T follicular helper cell (primary cell): ENCODE data around the gene CXCL11.
"Not testable (repeated sequence)": the region's sequence is repeated elsewhere in the genome, so short reads cannot be mapped to it uniquely, and the experiment has no call there.

Experiments
- DNase-seq: peaks from one replicate; pipeline ENCODE4 v3.0.0-alpha.2; 2020; ENCODE audit warnings: low read depth

CXCL11 gene

DNA sequence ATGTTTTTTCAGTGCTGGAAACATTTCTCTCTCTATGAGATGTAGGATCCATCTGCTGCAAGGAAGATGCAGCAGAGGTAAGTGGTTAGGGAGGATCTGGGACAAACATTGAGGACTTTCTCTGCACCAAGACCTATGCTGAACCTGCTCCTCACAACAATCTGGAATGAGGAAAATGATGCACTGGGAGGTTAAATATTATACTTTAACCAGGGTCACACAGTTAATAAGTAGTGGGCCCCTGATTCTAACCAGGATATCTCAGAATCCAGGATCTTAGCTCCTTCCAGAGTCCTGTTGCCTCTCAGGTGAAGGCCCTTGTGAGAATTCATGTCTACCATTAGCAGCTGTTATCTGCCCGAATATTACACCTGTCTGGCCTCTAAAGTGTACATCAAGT, 35.6 kb downstream of the CXCL11 start:
- DNase-seq, result no peak

DNA sequence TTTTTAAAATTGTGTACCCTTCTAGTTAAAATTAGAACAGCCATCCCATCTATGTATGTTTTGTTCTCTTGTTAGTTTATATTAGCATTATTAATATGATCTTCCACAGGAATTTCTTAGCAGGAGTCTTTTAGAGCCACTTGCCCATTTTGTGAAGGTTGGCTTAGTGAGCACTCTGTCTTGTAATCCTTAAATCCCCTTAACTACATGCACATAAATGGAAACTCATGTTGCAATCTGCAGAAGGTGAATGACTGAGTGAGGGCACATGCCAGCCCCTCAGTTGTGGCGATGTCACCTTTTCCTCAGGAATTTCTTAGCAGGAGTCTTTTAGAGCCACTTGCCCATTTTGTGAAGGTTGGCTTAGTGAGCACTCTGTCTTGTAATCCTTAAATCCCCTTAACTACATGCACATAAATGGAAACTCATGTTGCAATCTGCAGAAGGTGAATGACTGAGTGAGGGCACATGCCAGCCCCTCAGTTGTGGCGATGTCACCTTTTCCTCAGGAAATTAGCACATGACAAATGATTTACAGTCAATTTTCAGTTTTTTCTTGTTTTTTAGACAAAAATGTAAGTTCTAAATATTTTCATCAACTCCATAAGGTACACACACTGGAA, 37.2 kb downstream of the CXCL11 start:
- DNase-seq, result not testable (repeated sequence)

DNA sequence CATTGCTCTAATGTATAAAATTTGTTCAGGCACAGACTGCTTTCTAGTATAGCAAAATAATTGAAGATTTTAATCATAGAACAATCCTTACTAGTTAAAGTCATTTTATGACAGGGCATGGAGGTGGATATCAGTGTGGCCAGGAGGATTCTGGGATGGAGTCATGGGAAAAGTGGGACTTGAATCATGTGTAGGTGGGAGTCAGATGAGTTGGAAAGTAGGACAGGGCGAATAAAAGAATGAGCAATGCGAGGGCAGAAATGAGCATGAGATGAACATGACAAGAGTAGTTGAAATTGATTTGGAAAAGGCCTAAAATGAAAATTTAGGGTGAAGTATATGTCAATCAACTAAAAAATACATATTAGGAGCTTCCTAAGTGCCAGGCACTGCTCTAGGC, 37.9 kb downstream of the CXCL11 start:
- DNase-seq, result no peak

DNA sequence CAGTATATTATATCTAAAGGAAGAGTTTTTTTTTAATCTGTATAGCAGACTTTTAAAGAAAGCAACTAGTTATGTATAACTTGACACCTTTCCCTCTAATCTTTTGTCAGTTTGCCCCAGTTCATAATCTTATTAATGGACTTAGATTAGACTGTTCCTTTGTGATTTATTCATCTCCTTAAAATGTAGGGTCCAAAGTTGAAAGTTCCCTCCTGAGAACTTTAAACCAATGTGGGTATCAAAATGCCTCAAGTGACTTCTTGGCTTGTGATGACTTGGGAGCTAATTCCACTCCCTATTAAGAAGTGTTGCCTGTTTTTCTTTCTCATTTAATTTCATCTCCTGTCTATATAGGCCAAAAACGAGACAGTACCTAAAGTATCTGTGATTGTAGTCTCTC, 38.8 kb downstream of the CXCL11 start:
- DNase-seq, result no peak

DNA sequence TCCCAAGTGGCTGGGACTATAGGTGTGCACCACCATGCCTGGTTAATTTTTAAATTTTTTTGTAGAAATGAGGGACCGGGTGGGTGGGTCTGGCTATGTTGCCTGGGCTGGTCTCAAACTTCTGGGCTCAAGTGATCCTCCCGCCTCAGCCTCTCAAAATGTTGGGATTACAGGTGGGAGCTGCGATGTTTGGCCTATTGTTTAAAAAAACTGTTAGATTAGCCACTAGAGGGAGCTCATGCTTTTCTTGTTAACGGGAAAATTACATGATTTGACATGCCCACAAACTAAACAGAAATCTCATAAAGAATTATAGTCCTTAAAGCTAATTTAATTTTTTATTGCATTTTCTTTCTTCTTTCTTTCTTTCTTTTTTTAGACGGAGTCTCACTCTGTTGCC, 40.1 kb downstream of the CXCL11 start:
- no peak for DNase-seq

DNA sequence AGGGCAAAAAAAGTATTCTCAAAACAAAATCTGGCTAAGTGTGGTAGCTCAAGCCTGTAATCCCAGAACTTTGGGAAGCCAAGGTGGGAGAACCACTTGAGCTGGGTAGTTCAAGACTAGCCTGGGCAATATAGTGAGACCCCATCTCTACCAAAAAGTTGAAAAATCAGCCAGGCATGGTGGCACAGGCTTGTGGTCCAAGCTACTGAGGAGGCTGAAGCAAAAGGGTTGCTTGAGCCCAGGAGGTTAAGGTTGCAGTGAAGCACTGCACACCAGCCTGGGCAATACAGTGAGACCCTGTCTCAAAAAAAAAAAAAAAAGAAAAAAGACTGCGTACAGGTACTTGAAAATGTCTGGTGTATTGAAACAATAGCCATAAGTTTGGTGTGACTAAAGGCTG, 43.4 kb downstream of the CXCL11 start:
- no peak for DNase-seq

DNA sequence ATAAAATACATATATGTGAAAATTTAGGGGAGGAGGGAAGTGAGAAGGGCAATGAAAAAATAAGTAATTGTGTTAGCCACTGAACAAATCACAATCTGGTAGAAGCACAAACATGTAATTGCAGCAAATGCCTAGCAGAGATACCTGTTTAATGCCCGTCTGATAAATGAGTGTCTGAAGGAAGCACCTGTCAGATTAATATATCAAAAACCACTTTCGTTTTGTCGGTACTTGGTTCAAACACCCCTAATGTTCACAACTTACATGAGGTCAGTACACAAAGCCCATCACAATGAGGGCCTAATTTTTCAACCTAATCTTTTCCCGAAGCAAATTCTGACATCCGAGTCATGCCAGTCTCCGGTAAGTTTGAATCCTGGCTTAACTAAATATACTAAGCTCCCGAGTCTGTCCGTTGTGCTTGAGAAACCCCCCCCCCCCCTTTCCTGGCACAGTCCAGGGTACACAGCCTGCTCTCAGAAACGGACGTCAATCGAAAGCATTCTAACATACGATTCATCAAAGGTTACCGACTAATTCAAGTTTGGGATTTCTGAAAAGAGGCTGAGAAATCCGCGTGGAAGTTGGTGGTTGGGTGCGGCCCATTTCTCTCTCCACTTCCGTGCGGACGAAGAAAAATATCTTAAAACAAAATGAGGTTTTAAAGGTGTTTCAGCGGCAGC, 45.9 kb downstream of the CXCL11 start:
- no peak for DNase-seq

DNA sequence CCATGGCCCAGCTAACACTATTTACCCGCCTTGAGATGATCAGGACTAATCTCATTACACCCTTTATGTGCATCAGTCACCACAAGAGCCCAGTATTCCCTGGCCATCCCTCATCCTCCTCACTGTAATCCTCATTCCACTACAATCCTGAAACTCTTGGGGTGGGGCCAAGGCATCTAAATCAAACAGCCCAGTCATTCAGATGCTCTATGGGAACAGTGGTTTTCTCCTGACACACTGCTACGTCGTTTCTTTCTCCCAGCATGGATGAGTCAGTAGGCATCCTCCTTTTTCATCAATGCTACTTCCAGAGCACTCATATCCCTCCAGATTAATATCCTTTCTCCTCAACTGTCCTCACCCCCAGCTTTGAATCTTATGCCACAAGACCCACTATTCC, 50.8 kb downstream of the CXCL11 start:
- DNase-seq, result no peak
